PC-3 (cell line): ENCODE results near the gene MAPK12. TPM values are rescaled to one million over a fixed set of nuclear protein-coding genes. Genes with fewer than 3 reads are reported as not detected.

ENCODE experiments used
- ATAC-seq: fragments of 200-7000 bp; cut with Tn5 transposase; 2 replicates; pipeline ENCODE4 v1.9.1; 2020; ENCODE audit warnings: mild to moderate bottlenecking, moderate library complexity
- BruUV-seq: library from RNA; stranded (reverse); fragments of 400-500 nt; replicated peaks from 2 replicates; lab custom pipeline; 2021; lab: Mats Ljungman, UMichigan
- CTCF ChIA-PET: fragments of 300-600 bp; sonication (Branson Sonifier 250); formaldehyde crosslinking; loops from one replicate; lab custom pipeline; 2022; ENCODE audit warnings: antibody characterized with exemption; lab: Charles Lee
- POLR2A ChIA-PET: fragments of 300-600 bp; sonication (Branson Sonifier 250); formaldehyde crosslinking; loops from one replicate; lab custom pipeline; 2022; ENCODE audit warnings: antibody characterized with exemption; ENCODE audit not compliant: unreplicated experiment; lab: Charles Lee
- DNase-seq: peaks from one replicate; pipeline ENCODE4 v3.0.0-alpha.2; 2015
- H2AFZ ChIP-seq: fragments of 300-600 bp; sonication (generic); 2 replicates; pipeline ENCODE4 v1.6.0; 2016; ENCODE audit warnings: antibody characterized with exemption, low read length
- H3F3A ChIP-seq: fragments of 300-600 bp; sonication (generic); one replicate; pipeline ENCODE4 v1.6.0; 2017; ENCODE audit warnings: antibody characterized with exemption, low read length, control low read depth, mild to moderate bottlenecking; ENCODE audit not compliant: unreplicated experiment
- H3K27ac ChIP-seq: fragments of 300-600 bp; sonication (generic); 2 replicates; pipeline ENCODE4 v1.5.1; 2016; ENCODE audit warnings: mild to moderate bottlenecking, low read length
- H3K27me3 ChIP-seq: fragments of 300-600 bp; sonication (generic); 2 replicates; pipeline ENCODE4 v1.6.1; 2016; ENCODE audit warnings: low read length, mixed read lengths
- H3K36me3 ChIP-seq: fragments of 300-600 bp; sonication (generic); 2 replicates; pipeline ENCODE4 v1.6.1; 2016; ENCODE audit warnings: low read depth, mixed run types, low read length, mixed read lengths
- H3K4me1 ChIP-seq: fragments of 300-600 bp; sonication (generic); 2 replicates; pipeline ENCODE4 v1.5.1; 2016; ENCODE audit warnings: low read length; ENCODE audit not compliant: insufficient read depth
- H3K4me2 ChIP-seq: fragments of 300-600 bp; sonication (generic); 2 replicates; pipeline ENCODE4 v1.6.0; 2016; ENCODE audit warnings: low read length
- H3K4me3 ChIP-seq: fragments of 300-600 bp; sonication (generic); 2 replicates; pipeline ENCODE4 v1.5.1; 2016; ENCODE audit warnings: mild to moderate bottlenecking, low read length, mixed read lengths
- H3K79me2 ChIP-seq: fragments of 300-600 bp; sonication (generic); 2 replicates; pipeline ENCODE4 v1.6.1; 2017; ENCODE audit warnings: low read length, mixed read lengths
- H3K9ac ChIP-seq: fragments of 300-600 bp; sonication (generic); 2 replicates; pipeline ENCODE4 v1.6.0; 2016; ENCODE audit warnings: mild to moderate bottlenecking, low read length
- H3K9me2 ChIP-seq: fragments of 300-600 bp; sonication (generic); replicated peaks from 2 replicates; pipeline ENCODE4 v1.6.1; 2016; ENCODE audit warnings: mixed run types, low read length, mixed read lengths
- H3K9me3 ChIP-seq: fragments of 300-600 bp; sonication (generic); 2 replicates; pipeline ENCODE4 v1.6.1; 2016; ENCODE audit warnings: low read length, mixed read lengths
- H4K20me1 ChIP-seq: fragments of 300-600 bp; sonication (generic); 2 replicates; pipeline ENCODE4 v1.6.1; 2016; ENCODE audit warnings: low read length, mixed read lengths
- CTCF ChIP-seq: fragments of 300-600 bp; sonication (generic); conservative IDR thresholded peaks from 2 replicates; pipeline ENCODE4 v1.5.1; 2017; ENCODE audit warnings: antibody characterized with exemption, low read depth, mild to moderate bottlenecking, low read length
- EZH2 ChIP-seq: fragments of 300-600 bp; sonication (generic); IDR thresholded peaks from one replicate; pipeline ENCODE4 v1.6.1; 2017; ENCODE audit warnings: antibody characterized with exemption, mild to moderate bottlenecking, low read length; ENCODE audit not compliant: unreplicated experiment
- EZH2phosphoT487 ChIP-seq: fragments of 300-600 bp; sonication (generic); IDR thresholded peaks from 2 replicates; pipeline ENCODE4 v1.6.1; 2018; ENCODE audit warnings: mild to moderate bottlenecking, antibody characterized with exemption, low read length, borderline replicate concordance
- intact Hi-C: fragments of 100-400 bp; cut with micrococcal nuclease; formaldehyde crosslinking; loops from 2 replicates; pipeline ENCODE4 v1.9.0; 2023
- total RNA-seq: library from RNA; depleted of rRNA; stranded (reverse); fragments of >200 nt; gene quantifications from 2 replicates; pipeline ENCODE4 v1.2.3, GENCODE V29; 2014

Gene MAPK12
- total RNA-seq, 1 experiment from 2014 or later: 22.4 TPM

- H2AFZ ChIP-seq: no peak overlapping the region
- no peaks in the 10 kb centered on the region for H3K27me3 ChIP-seq
- no peak overlapping the region for H3K9ac ChIP-seq
- no peaks in the 10 kb centered on the region for H4K20me1 ChIP-seq
- no peak for TF ChIP-seq CTCF
- no peak for TF ChIP-seq EZH2
- no peak for TF ChIP-seq EZH2phosphoT487
- no peaks in the 10 kb centered on the region for H3K9me3 ChIP-seq
- no peaks in the 10 kb centered on the region for H3K79me2 ChIP-seq
- no peaks in the 10 kb centered on the region for H3K4me1 ChIP-seq
- H3K4me3 ChIP-seq: no peak overlapping the region
- DNase-seq (no peak), ATAC-seq (no peak)
- ChIA-PET POLR2A (no interaction called here), CTCF (no interaction called here)
- H3K4me2 ChIP-seq: no peak overlapping the region
- BruUV-seq: no TSS peak
- no peak overlapping the region for H3K27ac ChIP-seq
- intact Hi-C loops: no loop called here
- no peaks in the 10 kb centered on the region for H3K36me3 ChIP-seq
- no peaks in the 10 kb centered on the region for H3F3A ChIP-seq
- H3K9me2 ChIP-seq: no peaks in the 10 kb centered on the region
Observed at GRCh38 chr22:50229370-50229769, 32.1 kb downstream of the MAPK12 start.

GRCh38 chr22:50228366-50228765 lies 33.1 kb downstream of the MAPK12 start:
- Histone ChIP-seq H3K9me3 (no peaks in the 10 kb centered on the region), H3K36me3 (no peaks in the 10 kb centered on the region), H4K20me1 (no peaks in the 10 kb centered on the region), H3K27ac (no peak overlapping the region), H3K79me2 (no peaks in the 10 kb centered on the region), H2AFZ (no peak overlapping the region), H3K4me1 (no peaks in the 10 kb centered on the region), H3K27me3 (no peaks in the 10 kb centered on the region), H3K4me2 (no peak overlapping the region), H3K4me3 (no peak overlapping the region), H3K9ac (no peak overlapping the region), H3F3A (no peaks in the 10 kb centered on the region), H3K9me2 (no peaks in the 10 kb centered on the region)
- no peak for DNase-seq
- ChIA-PET POLR2A (no interaction called here), CTCF (no interaction called here)
- no peak for ATAC-seq
- BruUV-seq: no TSS peak
- intact Hi-C loops: no loop called here
- no peak for TF ChIP-seq CTCF
- TF ChIP-seq EZH2phosphoT487: no peak

GRCh38 chr22:50227579-50228215 lies 33.8 kb downstream of the MAPK12 start:
- H3K4me3 ChIP-seq: no peak overlapping the region
- no peaks in the 10 kb centered on the region for H4K20me1 ChIP-seq
- CTCF ChIA-PET: no interaction called here
- no peaks in the 10 kb centered on the region for H3F3A ChIP-seq
- no peaks in the 10 kb centered on the region for H3K79me2 ChIP-seq
- no peak for DNase-seq
- H3K27me3 ChIP-seq: no peaks in the 10 kb centered on the region
- H3K9me2 ChIP-seq: no peaks in the 10 kb centered on the region
- H2AFZ ChIP-seq: no peak overlapping the region
- BruUV-seq: no TSS peak
- no peak overlapping the region for H3K27ac ChIP-seq
- ATAC-seq: no peak
- no peak overlapping the region for H3K9ac ChIP-seq
- H3K36me3 ChIP-seq: no peaks in the 10 kb centered on the region
- intact Hi-C loops: no loop called here
- H3K9me3 ChIP-seq: no peaks in the 10 kb centered on the region
- TF ChIP-seq EZH2: no peak
- POLR2A ChIA-PET: no interaction called here
- H3K4me2 ChIP-seq: no peak overlapping the region
- H3K4me1 ChIP-seq: no peaks in the 10 kb centered on the region
